Breast epithelium (tissue), 4 donors: ENCODE data around the gene SPTSSA. TPM values are rescaled to one million over a fixed set of nuclear protein-coding genes. Genes with fewer than 3 reads are reported as not detected.

Experiments used
- DNase-seq, 2 donors: peaks; one replicate each; pipeline ENCODE4 v3.0.0-alpha.2; 2019; ENCODE audit warnings: low spot score in 2 of 2
- H3K27ac ChIP-seq, 2 donors: fragments of 200-600 bp; sonication (generic) in 1 of 2; one replicate each; pipeline ENCODE4 v1.5.1; 2016 to 2019; ENCODE audit warnings: mild to moderate bottlenecking in 1 of 2
- H3K27me3 ChIP-seq, 2 donors: fragments of 200-600 bp; sonication (generic) in 1 of 2; one replicate each; pipeline versions ENCODE4 v1.5.1 to v1.6.0; 2017 to 2019; ENCODE audit warnings: control low read depth in 1 of 2, mild to moderate bottlenecking in 1 of 2
- H3K36me3 ChIP-seq: fragments of 200-600 bp; one replicate; pipeline ENCODE4 v1.5.1; 2019
- H3K4me1 ChIP-seq, 2 donors: fragments of 200-600 bp; sonication (generic); one replicate each; pipeline ENCODE4 v1.5.1; 2016 to 2019; ENCODE audit warnings: control low read depth in 1 of 2
- H3K4me3 ChIP-seq, 3 donors: fragments of 200-600 bp; sonication (generic); 1 replicate in 2 of 3; 2 replicates in 1 of 3; pipeline ENCODE4 v1.5.1; 2016 to 2019; ENCODE audit warnings: mild to moderate bottlenecking in 3 of 3, moderate library complexity in 2 of 3
- H3K9me3 ChIP-seq, 2 donors: fragments of 200-600 bp; sonication (generic) in 1 of 2; one replicate each; pipeline ENCODE4 v1.5.1; 2016 to 2019; ENCODE audit warnings: control low read depth in 1 of 2
- POLR2A ChIP-seq: fragments of 450-650 bp; IDR thresholded peaks from one replicate; pipeline ENCODE4 v1.6.1; 2016; ENCODE audit warnings: antibody characterized with exemption, mild to moderate bottlenecking, moderate library complexity
- POLR2AphosphoS5 ChIP-seq, 3 donors: sonication (generic); formaldehyde crosslinking; IDR thresholded peaks; one replicate each; pipeline ENCODE4 v1.6.1; 2017; ENCODE audit warnings: antibody characterized with exemption in 3 of 3
- intact Hi-C: fragments of 100-400 bp; cut with DNase I; formaldehyde crosslinking; loops from one replicate; pipeline ENCODE4 v1.15.1; 2023; ENCODE audit warnings: low total_unique reads
- total RNA-seq, 3 donors: library from RNA; depleted of rRNA; stranded (reverse); fragments of >200 nt; gene quantifications; one replicate each; pipeline ENCODE4 v1.1.0, GENCODE V29; 2016
- TF ChIP-seq, protein P1 (sequence below), 3 donors: fragments of 450-650 bp; IDR thresholded peaks; one replicate each; pipeline ENCODE4 v1.5.1; 2016 to 2017; ENCODE audit warnings: antibody characterized with exemption in 3 of 3, mild to moderate bottlenecking in 3 of 3, moderate library complexity in 3 of 3

The SPTSSA gene
- total RNA-seq, 3 donors from 2014 or later, result 17.1 to 67.0 (median 38.0) TPM

DNA sequence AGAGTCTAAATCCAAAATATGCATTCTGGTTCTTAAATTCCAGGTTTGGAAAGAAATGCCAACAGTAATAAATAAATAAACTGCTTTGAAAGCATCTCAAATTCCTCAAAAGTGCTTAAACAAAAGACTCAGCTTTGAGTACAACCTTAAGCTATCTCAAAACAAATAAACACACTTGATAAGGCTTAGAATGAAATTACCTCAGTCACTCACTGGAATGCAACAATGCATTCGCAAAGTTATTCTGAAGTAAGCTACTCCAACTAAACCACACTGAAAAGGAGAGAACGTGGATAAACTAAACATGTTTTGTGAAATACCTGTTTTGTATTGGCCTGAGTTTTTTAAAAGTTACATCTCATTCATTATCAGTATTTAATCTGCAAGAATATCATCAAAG lies 1.2 kb downstream of the SPTSSA start:
- no peak for TF ChIP-seq POLR2AphosphoS5 (IDR thresholded peaks at IDR 0.05)
- TF ChIP-seq POLR2A, result no peak
- TF ChIP-seq, protein P1, sequence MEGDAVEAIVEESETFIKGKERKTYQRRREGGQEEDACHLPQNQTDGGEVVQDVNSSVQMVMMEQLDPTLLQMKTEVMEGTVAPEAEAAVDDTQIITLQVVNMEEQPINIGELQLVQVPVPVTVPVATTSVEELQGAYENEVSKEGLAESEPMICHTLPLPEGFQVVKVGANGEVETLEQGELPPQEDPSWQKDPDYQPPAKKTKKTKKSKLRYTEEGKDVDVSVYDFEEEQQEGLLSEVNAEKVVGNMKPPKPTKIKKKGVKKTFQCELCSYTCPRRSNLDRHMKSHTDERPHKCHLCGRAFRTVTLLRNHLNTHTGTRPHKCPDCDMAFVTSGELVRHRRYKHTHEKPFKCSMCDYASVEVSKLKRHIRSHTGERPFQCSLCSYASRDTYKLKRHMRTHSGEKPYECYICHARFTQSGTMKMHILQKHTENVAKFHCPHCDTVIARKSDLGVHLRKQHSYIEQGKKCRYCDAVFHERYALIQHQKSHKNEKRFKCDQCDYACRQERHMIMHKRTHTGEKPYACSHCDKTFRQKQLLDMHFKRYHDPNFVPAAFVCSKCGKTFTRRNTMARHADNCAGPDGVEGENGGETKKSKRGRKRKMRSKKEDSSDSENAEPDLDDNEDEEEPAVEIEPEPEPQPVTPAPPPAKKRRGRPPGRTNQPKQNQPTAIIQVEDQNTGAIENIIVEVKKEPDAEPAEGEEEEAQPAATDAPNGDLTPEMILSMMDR (IDR thresholded peaks at IDR 0.05), result no peak
- intact Hi-C loops, result no loop called here
- no peak for DNase-seq
- Histone ChIP-seq H3K9me3 (no peaks in the 10 kb centered on the region), H3K27ac (peak overlapping the region; percentile 94 to 98), H3K4me3 (peak overlapping the region; percentile 70 to 94 (median 74)), H3K27me3 (no peaks in the 10 kb centered on the region), H3K36me3 (no peaks in the 10 kb centered on the region), H3K4me1 (no peaks in the 10 kb centered on the region)

DNA sequence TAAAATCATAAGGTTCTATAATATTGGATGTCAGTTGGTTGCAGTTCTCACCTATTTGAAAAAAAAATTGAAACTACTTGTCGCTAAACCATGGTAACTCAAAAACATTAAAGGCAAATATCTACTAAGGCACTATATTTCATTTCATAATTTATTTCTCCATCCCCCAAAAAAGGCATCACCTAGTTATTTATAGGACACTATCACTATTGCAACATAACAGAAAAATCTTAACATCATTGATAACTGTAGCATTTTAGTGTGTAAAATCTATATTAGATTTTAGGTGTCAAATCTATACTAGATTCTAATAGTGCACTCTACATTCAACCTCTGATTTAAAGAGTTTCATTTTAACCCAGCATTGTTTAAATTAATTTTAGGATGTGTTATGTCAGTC lies 1.7 kb downstream of the SPTSSA start:
- H3K27me3 ChIP-seq, result no peaks in the 10 kb centered on the region
- H3K4me1 ChIP-seq, result no peaks in the 10 kb centered on the region
- H3K36me3 ChIP-seq, result no peaks in the 10 kb centered on the region
- no peak overlapping the region for H3K27ac ChIP-seq
- TF ChIP-seq POLR2AphosphoS5 (IDR thresholded peaks at IDR 0.05) (no peak), POLR2A (no peak)
- TF ChIP-seq, protein P1 (IDR thresholded peaks at IDR 0.05), result no peak
- intact Hi-C loops, result no loop called here
- peak overlapping the region in 1 of 3 donors; percentile 94 for H3K4me3 ChIP-seq
- no peaks in the 10 kb centered on the region for H3K9me3 ChIP-seq
- DNase-seq, result no peak

DNA sequence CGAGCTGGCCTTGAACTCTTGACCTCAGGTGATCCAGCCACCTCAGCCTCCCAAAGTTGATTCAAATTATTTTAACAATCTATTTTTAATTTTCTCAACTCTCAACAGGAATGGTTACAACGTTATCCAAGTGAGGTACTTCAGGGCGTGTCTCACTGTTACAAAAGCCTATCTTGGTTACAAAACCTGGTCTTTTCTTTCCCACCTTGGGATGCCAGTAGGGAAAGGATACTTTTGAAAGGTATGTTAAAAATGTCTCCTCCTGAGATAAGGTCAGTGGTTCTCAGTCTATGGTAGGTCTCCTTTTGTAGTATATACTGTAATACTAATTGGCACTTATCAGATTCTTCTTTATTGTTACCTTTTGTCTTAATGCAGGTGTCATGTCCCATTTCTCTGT lies 4.9 kb downstream of the SPTSSA start:
- Histone ChIP-seq H3K36me3 (no peaks in the 10 kb centered on the region), H3K9me3 (no peaks in the 10 kb centered on the region), H3K4me1 (no peaks in the 10 kb centered on the region), H3K4me3 (no peak overlapping the region), H3K27me3 (no peaks in the 10 kb centered on the region), H3K27ac (no peak overlapping the region)
- DNase-seq, result no peak
- intact Hi-C loops, result no loop called here
- TF ChIP-seq, protein P1 (IDR thresholded peaks at IDR 0.05), result no peak
- TF ChIP-seq POLR2AphosphoS5 (IDR thresholded peaks at IDR 0.05) (no peak), POLR2A (no peak)

DNA sequence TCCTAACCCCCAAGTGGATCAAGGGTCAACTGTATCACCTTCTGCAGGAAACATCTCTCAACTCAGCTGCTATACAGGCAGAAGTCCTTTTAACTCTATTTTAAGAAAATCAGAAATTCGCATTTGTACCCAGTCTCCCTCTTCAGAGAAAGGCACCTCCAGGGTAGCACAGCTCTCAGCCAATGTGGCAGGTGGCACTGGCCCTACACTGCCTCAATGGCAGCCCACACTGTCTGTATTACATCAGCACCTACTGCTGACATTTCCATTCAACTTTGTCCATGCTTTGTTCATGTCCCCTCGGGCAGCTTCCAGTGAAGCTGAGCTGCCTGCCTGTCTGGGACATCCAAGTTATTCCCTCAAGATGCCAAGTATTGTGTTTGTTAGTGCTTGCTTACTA lies 8.8 kb downstream of the SPTSSA start:
- intact Hi-C loops, result no loop called here

DNA sequence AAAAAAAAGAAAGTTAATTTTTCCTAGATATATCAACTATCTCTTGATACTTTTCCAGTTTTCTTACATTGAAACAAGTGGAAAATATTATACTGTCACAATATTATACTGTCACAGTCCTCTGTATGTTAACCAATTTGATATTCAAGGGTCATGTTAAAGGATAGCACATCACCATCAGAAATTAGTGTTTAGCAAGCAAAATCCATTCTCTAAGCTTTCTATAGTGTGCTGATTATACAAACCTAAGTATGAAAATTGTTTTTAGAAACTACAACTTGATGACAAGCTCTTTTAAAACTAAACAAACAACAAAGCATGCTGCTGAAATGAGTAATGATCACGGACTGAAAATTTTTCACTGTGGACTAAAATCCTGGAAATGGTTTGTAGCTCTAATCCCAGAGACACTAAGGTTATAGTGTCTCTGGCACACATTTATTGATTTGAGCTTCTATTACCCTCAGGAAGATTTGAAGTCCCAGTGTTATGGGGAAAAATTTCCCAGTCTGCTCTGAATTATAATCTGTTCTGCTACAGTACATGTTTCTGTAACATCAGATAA lies 9.7 kb downstream of the SPTSSA start:
- no peak for DNase-seq
- TF ChIP-seq, protein P1 (IDR thresholded peaks at IDR 0.05), result no peak
- no peak for TF ChIP-seq POLR2A
- TF ChIP-seq POLR2AphosphoS5 (IDR thresholded peaks at IDR 0.05), result no peak
- Histone ChIP-seq H3K36me3 (no peaks in the 10 kb centered on the region), H3K27me3 (no peaks in the 10 kb centered on the region), H3K9me3 (no peaks in the 10 kb centered on the region), H3K27ac (no peak overlapping the region), H3K4me3 (no peak overlapping the region), H3K4me1 (peaks cover 0 to 7% of the 10 kb centered on the region in 2 donors)
- intact Hi-C loops, result no loop called here

More for the DNA sequence above, 8.8 kb downstream of the SPTSSA start:
- no peak for DNase-seq
- TF ChIP-seq POLR2A (no peak), POLR2AphosphoS5 (IDR thresholded peaks at IDR 0.05) (no peak)
- TF ChIP-seq, protein P1 (IDR thresholded peaks at IDR 0.05), result no peak
- H3K27me3 ChIP-seq, result no peaks in the 10 kb centered on the region
- peaks cover 0 to 7% of the 10 kb centered on the region in 2 donors for H3K4me1 ChIP-seq
- no peak overlapping the region for H3K4me3 ChIP-seq
- H3K27ac ChIP-seq, result no peak overlapping the region
- no peaks in the 10 kb centered on the region for H3K36me3 ChIP-seq
- H3K9me3 ChIP-seq, result no peaks in the 10 kb centered on the region
